GM13977 (cell line): ENCODE results near the gene PA2G4.
A peak's percentile ranks its signal among the peaks of the same experiment; 100 is the strongest.

Source experiments
- DNase-seq: peaks from one replicate; pipeline ENCODE4 v3.0.0; 2012; ENCODE audit warnings: low spot score
- CTCF ChIP-seq: IDR thresholded peaks from 2 replicates; pipeline ENCODE4 v1.5.1; 2012; ENCODE audit warnings: mild to moderate bottlenecking, control low read depth; ENCODE audit not compliant: insufficient read depth; ENCODE audit errors: extremely low read depth, missing control alignments
- in situ Hi-C: fragments of 300-500 bp; cut with MboI; formaldehyde crosslinking; loops from one replicate; pipeline ENCODE4 v1.12.0; 2022; ENCODE audit warnings: low sequenced_read_pairs, low pct_unique_long_range_greater_than_20kb, mixed read lengths, inconsistent platforms; ENCODE audit not compliant: unreplicated experiment

PA2G4 gene

GRCh38 chr12:56118688-56119357, 14.5 kb downstream of the PA2G4 start:
- in situ Hi-C loops = no loop called here
- TF ChIP-seq CTCF = no peak
- no peak for DNase-seq

- peak; percentile 77 for TF ChIP-seq CTCF
- in situ Hi-C loops = no loop called here
- DNase-seq = peak; percentile 75
These were observed 15.0 kb downstream of the PA2G4 start for GRCh38 chr12:56119361-56119796.

- in situ Hi-C loops = no loop called here
- DNase-seq = no peak
- TF ChIP-seq CTCF = no peak
These were observed 15.9 kb downstream of the PA2G4 start for GRCh38 chr12:56120158-56120846.

- in situ Hi-C loops = no loop called here
- no peak for DNase-seq
- no peak for TF ChIP-seq CTCF
These were observed 17.0 kb downstream of the PA2G4 start for GRCh38 chr12:56121204-56121870.

- in situ Hi-C loops = no loop called here
- DNase-seq = no peak
- TF ChIP-seq CTCF = no peak
These were observed 18.3 kb downstream of the PA2G4 start for GRCh38 chr12:56122637-56123036.

GRCh38 chr12:56124133-56124532, 19.8 kb downstream of the PA2G4 start:
- in situ Hi-C loops = no loop called here
- TF ChIP-seq CTCF = no peak
- DNase-seq = no peak
